CD14-positive monocyte (primary cell): Measurements from ENCODE around the gene THRA. TPM values are rescaled to one million over a fixed set of nuclear protein-coding genes. Genes with fewer than 3 reads are reported as not detected.
A peak's percentile ranks its signal among the peaks of the same experiment; 100 is the strongest.

Source experiments
- DNase-seq, 3 donors: peaks; one replicate each; pipeline ENCODE4 v3.0.0-alpha.2; 2011 to 2022
- H2AFZ ChIP-seq: 2 replicates; pipeline ENCODE4 v1.6.0; 2012; ENCODE audit warnings: mild to moderate bottlenecking, low read depth, low read length, inconsistent platforms; ENCODE audit not compliant: insufficient read depth, poor library complexity, severe bottlenecking
- H3K27ac ChIP-seq, 2 donors: 1 replicate in 1 of 2; 2 replicates in 1 of 2; pipeline ENCODE4 v1.5.1; 2012 to 2013; ENCODE audit warnings: low read length in 2 of 2, control low read depth in 1 of 2, inconsistent platforms in 1 of 2, low read depth in 1 of 2, mild to moderate bottlenecking in 1 of 2
- H3K27me3 ChIP-seq, 2 donors: one replicate each; pipeline versions ENCODE4 v1.6.0 to v1.6.1; 2011 to 2013; ENCODE audit warnings: low read length in 2 of 2; ENCODE audit not compliant: control insufficient read depth in 2 of 2, insufficient read depth in 2 of 2
- H3K36me3 ChIP-seq, 2 donors: replicated peaks in 1 of 2; 1 replicate in 1 of 2; 2 replicates in 1 of 2; pipeline versions ENCODE4 v1.5.1 to v1.6.1; 2012 to 2013; ENCODE audit warnings: low read length in 2 of 2, control low read depth in 1 of 2, inconsistent platforms in 1 of 2, mild to moderate bottlenecking in 1 of 2; ENCODE audit not compliant: insufficient read depth in 2 of 2, control insufficient read depth in 1 of 2
- H3K4me1 ChIP-seq, 2 donors: 1 replicate in 1 of 2; 2 replicates in 1 of 2; pipeline versions ENCODE4 v1.5.1 to v1.6.1; 2012 to 2013; ENCODE audit warnings: low read length in 2 of 2, control low read depth in 1 of 2, inconsistent platforms in 1 of 2, mild to moderate bottlenecking in 1 of 2, moderate library complexity in 1 of 2; ENCODE audit not compliant: insufficient read depth in 2 of 2, control insufficient read depth in 1 of 2
- H3K4me2 ChIP-seq: replicated peaks from 2 replicates; pipeline ENCODE3; 2012; ENCODE audit warnings: low read length, moderate library complexity, mild to moderate bottlenecking; ENCODE audit not compliant: poor library complexity, severe bottlenecking; ENCODE audit errors: extremely low read depth
- H3K4me3 ChIP-seq, 3 experiments: fragments of 200-600 bp in 1 of 3; sonication (generic) in 1 of 3; replicated peaks in 1 of 3; 1 replicate in 2 of 3; 2 replicates in 1 of 3; pipeline ENCODE4 v1.5.1; 2011 to 2013; ENCODE audit warnings: low read length in 3 of 3, mild to moderate bottlenecking in 3 of 3, control low read depth in 2 of 3, low read depth in 2 of 3, inconsistent platforms in 1 of 3, moderate library complexity in 1 of 3
- H3K79me2 ChIP-seq: 2 replicates; pipeline ENCODE4 v1.6.0; 2012; ENCODE audit warnings: mild to moderate bottlenecking, control low read depth, inconsistent platforms, low read length, moderate library complexity; ENCODE audit not compliant: insufficient read depth
- H3K9ac ChIP-seq: 2 replicates; pipeline ENCODE4 v1.6.0; 2017; ENCODE audit warnings: low read length, mild to moderate bottlenecking; ENCODE audit not compliant: insufficient read depth, poor library complexity, severe bottlenecking
- H3K9me3 ChIP-seq, 2 donors: replicated peaks in 1 of 2; 1 replicate in 1 of 2; 2 replicates in 1 of 2; pipeline versions ENCODE4 v1.5.1 to v1.6.1; 2012 to 2013; ENCODE audit warnings: low read length in 2 of 2, control low read depth in 1 of 2; ENCODE audit not compliant: control insufficient read depth in 1 of 2, insufficient read depth in 1 of 2
- H4K20me1 ChIP-seq: 2 replicates; pipeline ENCODE4 v1.6.0; 2012; ENCODE audit warnings: mild to moderate bottlenecking, low read length, control low read depth, moderate library complexity; ENCODE audit not compliant: insufficient read depth
- H3K27ac Mint-ChIP-seq, 7 donors: one replicate each; pipeline ENCODE4 v1.8.0; 2020; ENCODE audit warnings: mild to moderate bottlenecking in 7 of 7, mixed read lengths in 7 of 7, moderate library complexity in 6 of 7, inconsistent platforms in 2 of 7
- H3K27me3 Mint-ChIP-seq, 3 donors: one replicate each; pipeline ENCODE4 v1.8.0; 2021 to 2022; ENCODE audit warnings: low read depth in 3 of 3, mild to moderate bottlenecking in 3 of 3, mixed read lengths in 3 of 3, moderate library complexity in 3 of 3, inconsistent platforms in 1 of 3
- H3K36me3 Mint-ChIP-seq, 2 donors: one replicate each; pipeline ENCODE4 v1.8.0; 2020; ENCODE audit warnings: mixed read lengths in 2 of 2, inconsistent platforms in 1 of 2, mild to moderate bottlenecking in 1 of 2
- H3K4me1 Mint-ChIP-seq: one replicate; pipeline ENCODE4 v1.8.0; 2020; ENCODE audit warnings: mild to moderate bottlenecking, mixed read lengths
- H3K4me3 Mint-ChIP-seq, 2 donors: one replicate each; pipeline ENCODE4 v1.8.0; 2020; ENCODE audit warnings: mild to moderate bottlenecking in 2 of 2, mixed read lengths in 2 of 2, moderate library complexity in 1 of 2
- H3K9me3 Mint-ChIP-seq, 7 donors: one replicate each; pipeline ENCODE4 v1.8.0; 2020 to 2022; ENCODE audit warnings: mixed read lengths in 7 of 7, mild to moderate bottlenecking in 6 of 7, moderate library complexity in 6 of 7, inconsistent platforms in 2 of 7
- WGBS: methylation state at CpG from one replicate; pipeline ENCODE4 v1.1.5; 2013; ENCODE audit warnings: missing lambda C conversion rate; ENCODE audit not compliant: insufficient coverage; 5-methylcytosine and 5-hydroxymethylcytosine counted together
- intact Hi-C, 2 donors: fragments of 100-400 bp; cut with micrococcal nuclease; formaldehyde crosslinking; loops; one replicate each; pipeline versions ENCODE4 v1.15.0 to v1.15.1; 2023
- polyA plus RNA-seq, 3 donors: library from polyadenylated mRNA; depleted of rRNA in 1 of 3; unstranded in 2 of 3; stranded (reverse) in 1 of 3; fragments of 300-500 nt in 2 of 3; fragments of >200 nt in 1 of 3; fragmentation: Illumina TruSeq in 2 of 3; gene quantifications; 1 replicate in 2 of 3; 2 replicates in 1 of 3; pipeline ENCODE4 v1.2.3, GENCODE V29; 2012 to 2021
- TF ChIP-seq, protein P1 (sequence below): fragments of 200-600 bp; IDR thresholded peaks from one replicate; pipeline ENCODE4 v1.8.0; 2022; ENCODE audit warnings: antibody characterized with exemption, mild to moderate bottlenecking

The THRA gene
- polyA plus RNA-seq, 3 donors: 2.5 to 7.5 (median 3.8) TPM

GRCh38 chr17:40089077-40089895 lies 26.5 kb downstream of the THRA start:
- no peak for DNase-seq
- Mint-ChIP-seq H3K27ac (peak overlapping the region in 3 of 7 donors; percentile 12 to 70 (median 30)), H3K9me3 (no peaks in the 10 kb centered on the region), H3K4me3 (no peak overlapping the region), H3K27me3 (peaks cover 0 to 1% (median 1%) of the 10 kb centered on the region in 3 donors), H3K36me3 (peaks cover 60 to 91% of the 10 kb centered on the region in 2 donors), H3K4me1 (peaks cover 9% of the 10 kb centered on the region)
- peaks cover 76 to 84% of the 10 kb centered on the region in 2 donors for H3K36me3 ChIP-seq
- H3K79me2 ChIP-seq: no peaks in the 10 kb centered on the region
- TF ChIP-seq, protein P1, sequence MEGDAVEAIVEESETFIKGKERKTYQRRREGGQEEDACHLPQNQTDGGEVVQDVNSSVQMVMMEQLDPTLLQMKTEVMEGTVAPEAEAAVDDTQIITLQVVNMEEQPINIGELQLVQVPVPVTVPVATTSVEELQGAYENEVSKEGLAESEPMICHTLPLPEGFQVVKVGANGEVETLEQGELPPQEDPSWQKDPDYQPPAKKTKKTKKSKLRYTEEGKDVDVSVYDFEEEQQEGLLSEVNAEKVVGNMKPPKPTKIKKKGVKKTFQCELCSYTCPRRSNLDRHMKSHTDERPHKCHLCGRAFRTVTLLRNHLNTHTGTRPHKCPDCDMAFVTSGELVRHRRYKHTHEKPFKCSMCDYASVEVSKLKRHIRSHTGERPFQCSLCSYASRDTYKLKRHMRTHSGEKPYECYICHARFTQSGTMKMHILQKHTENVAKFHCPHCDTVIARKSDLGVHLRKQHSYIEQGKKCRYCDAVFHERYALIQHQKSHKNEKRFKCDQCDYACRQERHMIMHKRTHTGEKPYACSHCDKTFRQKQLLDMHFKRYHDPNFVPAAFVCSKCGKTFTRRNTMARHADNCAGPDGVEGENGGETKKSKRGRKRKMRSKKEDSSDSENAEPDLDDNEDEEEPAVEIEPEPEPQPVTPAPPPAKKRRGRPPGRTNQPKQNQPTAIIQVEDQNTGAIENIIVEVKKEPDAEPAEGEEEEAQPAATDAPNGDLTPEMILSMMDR: no peak
- H2AFZ ChIP-seq: no peak overlapping the region
- no peak overlapping the region for H3K4me2 ChIP-seq
- 94% methylated on average over 10 of the region's 26 CpGs for WGBS
- H3K4me1 ChIP-seq: no peaks in the 10 kb centered on the region
- H3K27ac ChIP-seq: no peak overlapping the region
- no peaks in the 10 kb centered on the region for H3K9me3 ChIP-seq
- intact Hi-C loops: no loop called here
- H4K20me1 ChIP-seq: no peaks in the 10 kb centered on the region
- no peak overlapping the region for H3K9ac ChIP-seq
- no peaks in the 10 kb centered on the region for H3K27me3 ChIP-seq
- no peak overlapping the region for H3K4me3 ChIP-seq

DNA sequence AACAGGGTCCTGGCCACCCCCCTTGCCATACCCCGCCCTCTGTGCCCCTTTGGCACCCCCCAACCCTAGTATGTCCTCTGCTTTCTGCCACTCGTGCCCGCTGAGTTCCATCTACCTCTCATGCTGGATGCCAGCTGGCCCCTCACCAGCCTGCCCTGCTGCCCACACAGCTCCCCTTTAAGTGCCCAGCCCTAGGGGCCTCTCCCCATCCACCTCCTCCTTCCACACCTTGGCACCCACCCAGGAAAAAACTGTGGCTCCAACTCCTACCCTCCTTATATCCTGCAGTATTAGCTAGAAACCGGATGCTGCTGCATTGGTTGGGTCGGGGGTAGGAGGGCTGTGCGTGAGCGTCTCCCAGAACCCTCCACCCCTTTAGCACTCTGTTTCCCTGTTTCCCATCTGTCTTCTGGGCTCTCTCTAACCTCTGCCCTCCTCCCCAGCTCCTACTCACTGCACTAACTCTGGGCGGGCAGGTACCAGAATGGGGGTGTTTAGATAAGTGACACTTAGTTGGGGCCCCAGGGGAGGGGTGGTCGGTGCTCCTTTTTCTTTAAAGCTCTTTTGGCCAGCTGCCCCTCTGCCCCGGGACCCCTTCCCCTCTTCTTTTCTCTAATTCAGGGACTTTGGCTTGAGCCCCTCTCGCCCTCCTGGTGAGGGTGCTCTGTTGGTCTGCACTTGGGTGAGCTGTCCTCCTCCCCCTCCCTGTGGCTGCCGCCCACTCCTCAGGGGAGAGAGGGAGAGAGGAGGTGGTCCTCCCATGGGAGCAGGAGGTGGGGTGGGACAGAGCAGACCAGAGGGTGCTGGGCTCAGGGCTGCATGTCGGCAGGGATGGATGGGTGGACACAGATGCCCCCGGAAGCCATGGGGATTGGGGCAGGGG lies 27.7 kb downstream of the THRA start:
- no peaks in the 10 kb centered on the region for H3K79me2 ChIP-seq
- H3K4me2 ChIP-seq: no peak overlapping the region
- H3K36me3 Mint-ChIP-seq: peaks cover 58 to 84% of the 10 kb centered on the region in 2 donors
- peaks cover 65 to 72% of the 10 kb centered on the region in 2 donors for H3K36me3 ChIP-seq
- no peaks in the 10 kb centered on the region for H3K9me3 Mint-ChIP-seq
- no peak for DNase-seq
- intact Hi-C loops: no loop called here
- H4K20me1 ChIP-seq: no peaks in the 10 kb centered on the region
- peaks cover 8% of the 10 kb centered on the region in 2 donors for H3K4me1 ChIP-seq
- H3K4me1 Mint-ChIP-seq: peaks cover 17% of the 10 kb centered on the region
- 100% methylated on average over 2 of the region's 14 CpGs for WGBS
- H3K27ac ChIP-seq: no peak overlapping the region
- H2AFZ ChIP-seq: no peak overlapping the region
- H3K4me3 ChIP-seq: no peak overlapping the region
- no peak overlapping the region for H3K9ac ChIP-seq
- H3K27ac Mint-ChIP-seq: peak overlapping the region in 1 of 7 donors; percentile 32
- peaks cover 0 to 1% (median 1%) of the 10 kb centered on the region in 3 donors for H3K27me3 Mint-ChIP-seq
- H3K4me3 Mint-ChIP-seq: no peak overlapping the region
- TF ChIP-seq, protein P1: no peak
- H3K27me3 ChIP-seq: no peaks in the 10 kb centered on the region
- no peaks in the 10 kb centered on the region for H3K9me3 ChIP-seq
